ENCODE results near the gene TRMT61B. TPM values are rescaled to one million over a fixed set of nuclear protein-coding genes. Genes with fewer than 3 reads are reported as not detected.

The TRMT61B gene
- total and polyA plus RNA-seq, 2 experiments from 2014 or later, result 9.3 to 18.7 TPM

GRCh38 chr2:28868611-28869010 lies 1.5 kb downstream of the TRMT61B start:
- Histone ChIP-seq H3K4me3 (peak overlapping the region; percentile 79), H3K4me1 (ENCODE audit: low read depth) (peaks cover 12% of the 10 kb centered on the region), H3K27me3 (peaks cover 4% of the 10 kb centered on the region), H3K27ac (no peak overlapping the region), H3K9me3 (ENCODE audit: low read depth) (no peaks in the 10 kb centered on the region), H3K36me3 (peaks cover 7% of the 10 kb centered on the region)
- no peak for TF ChIP-seq CTCF (IDR thresholded peaks at IDR 0.05; ENCODE audit: low read depth, low read length)
- DNase-seq (ENCODE audit: low read depth in 1 of 2, low spot score in 1 of 2), result no peak

GRCh38 chr2:28855977-28856376 lies 14.1 kb downstream of the TRMT61B start:
- Histone ChIP-seq H3K36me3 (peaks cover 7% of the 10 kb centered on the region), H3K27me3 (no peaks in the 10 kb centered on the region), H3K9me3 (ENCODE audit: low read depth) (no peaks in the 10 kb centered on the region), H3K4me1 (ENCODE audit: low read depth) (no peaks in the 10 kb centered on the region), H3K27ac (no peak overlapping the region), H3K4me3 (no peak overlapping the region)
- DNase-seq (ENCODE audit: low read depth in 1 of 2, low spot score in 1 of 2), result no peak
- TF ChIP-seq CTCF (IDR thresholded peaks at IDR 0.05; ENCODE audit: low read depth, low read length), result no peak

GRCh38 chr2:28855193-28855592 lies 14.9 kb downstream of the TRMT61B start:
- no peak for DNase-seq (ENCODE audit: low read depth in 1 of 2, low spot score in 1 of 2)
- Histone ChIP-seq H3K4me1 (ENCODE audit: low read depth) (no peaks in the 10 kb centered on the region), H3K36me3 (peaks cover 13% of the 10 kb centered on the region), H3K4me3 (no peak overlapping the region), H3K27ac (no peak overlapping the region), H3K27me3 (no peaks in the 10 kb centered on the region), H3K9me3 (ENCODE audit: low read depth) (no peaks in the 10 kb centered on the region)
- TF ChIP-seq CTCF (IDR thresholded peaks at IDR 0.05; ENCODE audit: low read depth, low read length), result no peak

- no peak overlapping the region for H3K27ac ChIP-seq
- no peaks in the 10 kb centered on the region for H3K27me3 ChIP-seq
- no peaks in the 10 kb centered on the region for H3K4me1 ChIP-seq (ENCODE audit: low read depth)
- H3K4me3 ChIP-seq, result no peak overlapping the region
- no peaks in the 10 kb centered on the region for H3K9me3 ChIP-seq (ENCODE audit: low read depth)
- no peak for TF ChIP-seq CTCF (IDR thresholded peaks at IDR 0.05; ENCODE audit: low read depth, low read length)
- H3K36me3 ChIP-seq, result no peaks in the 10 kb centered on the region
- no peak for DNase-seq (ENCODE audit: low read depth in 1 of 2, low spot score in 1 of 2)
These were observed 28.1 kb downstream of the TRMT61B start for GRCh38 chr2:28842042-28842441.

- Histone ChIP-seq H3K27me3 (no peaks in the 10 kb centered on the region), H3K9me3 (ENCODE audit: low read depth) (no peaks in the 10 kb centered on the region), H3K4me3 (no peak overlapping the region), H3K36me3 (no peaks in the 10 kb centered on the region), H3K4me1 (ENCODE audit: low read depth) (no peaks in the 10 kb centered on the region), H3K27ac (no peak overlapping the region)
- no peak for TF ChIP-seq CTCF (IDR thresholded peaks at IDR 0.05; ENCODE audit: low read depth, low read length)
- DNase-seq (ENCODE audit: low read depth in 1 of 2, low spot score in 1 of 2), result no peak
These were observed 31.1 kb downstream of the TRMT61B start for GRCh38 chr2:28838971-28839370.

- no peak overlapping the region for H3K27ac ChIP-seq
- peak; percentile 12 to 24 for DNase-seq (ENCODE audit: low read depth in 1 of 2, low spot score in 1 of 2)
- no peak for TF ChIP-seq CTCF (IDR thresholded peaks at IDR 0.05; ENCODE audit: low read depth, low read length)
These were observed 34.3 kb downstream of the TRMT61B start for GRCh38 chr2:28835781-28836180.

More at GRCh38 chr2:28835781-28836180, 34.3 kb downstream of the TRMT61B start:
- no peaks in the 10 kb centered on the region for H3K27me3 ChIP-seq
- no peaks in the 10 kb centered on the region for H3K36me3 ChIP-seq
- no peaks in the 10 kb centered on the region for H3K4me1 ChIP-seq (ENCODE audit: low read depth)
- H3K9me3 ChIP-seq (ENCODE audit: low read depth), result no peaks in the 10 kb centered on the region
- H3K4me3 ChIP-seq, result no peak overlapping the region

Measured in cardiac muscle cell (in vitro differentiated cells and primary cell).